Heart left ventricle (tissue), 16 donors: ENCODE measurements around the gene TMIGD1. TPM values are rescaled to one million over a fixed set of nuclear protein-coding genes. Genes with fewer than 3 reads are reported as not detected.

Experiments
- ATAC-seq, 4 donors: fragments of 200-7000 bp; cut with Tn5 transposase; one replicate each; pipeline ENCODE4 v1.9.1; 2020 to 2022; ENCODE audit warnings: moderate library complexity in 4 of 4, mild to moderate bottlenecking in 3 of 4, moderate number of reproducible peaks in 1 of 4
- DNase-seq, 5 donors: peaks; one replicate each; pipeline ENCODE4 v3.0.0-alpha.2; 2020
- H3K27ac ChIP-seq, 12 donors: fragments of 200-600 bp; sonication (generic) in 4 of 12; one replicate each; pipeline versions ENCODE4 v1.5.0 to v1.8.0; 2016 to 2022; ENCODE audit warnings: mild to moderate bottlenecking in 2 of 12
- H3K27me3 ChIP-seq, 9 donors: fragments of 200-600 bp; sonication (generic) in 2 of 9; one replicate each; pipeline versions ENCODE4 v1.5.1 to v1.8.0; 2016 to 2022; ENCODE audit warnings: mild to moderate bottlenecking in 3 of 9
- H3K36me3 ChIP-seq, 9 donors: fragments of 200-600 bp; sonication (generic) in 2 of 9; one replicate each; pipeline versions ENCODE4 v1.5.0 to v1.8.0; 2018 to 2022; ENCODE audit warnings: mild to moderate bottlenecking in 2 of 9
- H3K4me1 ChIP-seq, 12 donors: fragments of 200-600 bp; sonication (generic) in 4 of 12; one replicate each; pipeline versions ENCODE4 v1.5.0 to v1.8.0; 2016 to 2022; ENCODE audit warnings: mild to moderate bottlenecking in 3 of 12
- H3K4me3 ChIP-seq, 12 donors: fragments of 200-600 bp; sonication (generic) in 4 of 12; one replicate each; pipeline versions ENCODE4 v1.5.0 to v1.8.0; 2017 to 2022; ENCODE audit warnings: mild to moderate bottlenecking in 9 of 12, moderate library complexity in 4 of 12
- H3K9me3 ChIP-seq, 12 donors: fragments of 200-600 bp; sonication (generic) in 4 of 12; one replicate each; pipeline versions ENCODE4 v1.5.0 to v1.8.0; 2016 to 2022; ENCODE audit warnings: mild to moderate bottlenecking in 1 of 12
- POLR2A ChIP-seq, 2 donors: fragments of 450-650 bp; IDR thresholded peaks; one replicate each; pipeline ENCODE4 v1.6.1; 2017; ENCODE audit warnings: antibody characterized with exemption in 2 of 2, mild to moderate bottlenecking in 2 of 2, moderate library complexity in 2 of 2
- WGBS, 4 donors: extraction: QIAGEN DNeasy Blood & Tissue Kit in 2 of 4; methylation state at CpG; one replicate each; pipeline versions ENCODE4 v1.1.5 to v1.1.7; 2013 to 2018; 5-methylcytosine and 5-hydroxymethylcytosine counted together
- intact Hi-C, 10 donors: fragments of 100-400 bp; cut with DNase I; formaldehyde crosslinking; loops; one replicate each; pipeline versions ENCODE4 v1.11.1 to v1.14.2; 2022
- polyA plus RNA-seq, 2 donors: library from polyadenylated mRNA; stranded (reverse); fragments of 200-250 nt; gene quantifications; one replicate each; pipeline ENCODE4 v1.2.3, GENCODE V29; 2013
- total RNA-seq, 9 donors: library from RNA; depleted of rRNA in 2 of 9; stranded (reverse); fragments of >200 nt in 2 of 9; fragmentation: NEBNext Ultra II Directional in 3 of 9; extraction: Animal tissue kit (Norgen Biotek cat#: 25700) in 3 of 9; gene quantifications; one replicate each; pipeline versions ENCODE4 v1.1.0 to v1.2.4, GENCODE V29; 2016 to 2023
- TF ChIP-seq, protein P1 (sequence below), 12 donors: fragments of 200-600 bp; sonication (generic) in 4 of 12; IDR thresholded peaks; one replicate each; pipeline versions ENCODE4 v1.5.0 to v1.8.0; 2018 to 2022; ENCODE audit warnings: antibody characterized with exemption in 12 of 12, mild to moderate bottlenecking in 5 of 12
- donor health status: ischemic (EF 13 %, LVEDD 7.1; RV severe dilation, severe dysfunction).
- donor health status: healthy with polysubstance abuse.
- donor health status: DM: no; HTN: yes; CAD: no.
- donor health status: DM: no; HTN: no; CAD: no.
- donor health status: ischemic (EF 25% LVEDD 6.9; RV normal size, moderate dysfunction).
- donor health status: ischemic (EF 25% LVEDD 5.7; RV mildly dilated, moderate dysfunction).
- donor health status: healthy.
- donor health status: DM: yes; HTN: yes; CAD: no.
- donor health status: ischemic (EF 35%, LVEDD 5.7; RV mildly dilated, moderate dysfunction).
- donor health status: nonischemic (EF 11% LVEDD 7.7; RV severe dilation, severe dysfunction).
- donor health status: DM: yes; HTN: yes; CAD: no.
- donor health status: PGD.
- donor health status: ischemic (EF 29% LVEDD 5.4; RV normal size, mild dysfunction).
- donor health status: nonischemic (EF 23%, LVEDD 6.1; RV moderate dilation, normal function).

The TMIGD1 gene
- total and polyA plus RNA-seq, 11 donors, result not detected

DNA sequence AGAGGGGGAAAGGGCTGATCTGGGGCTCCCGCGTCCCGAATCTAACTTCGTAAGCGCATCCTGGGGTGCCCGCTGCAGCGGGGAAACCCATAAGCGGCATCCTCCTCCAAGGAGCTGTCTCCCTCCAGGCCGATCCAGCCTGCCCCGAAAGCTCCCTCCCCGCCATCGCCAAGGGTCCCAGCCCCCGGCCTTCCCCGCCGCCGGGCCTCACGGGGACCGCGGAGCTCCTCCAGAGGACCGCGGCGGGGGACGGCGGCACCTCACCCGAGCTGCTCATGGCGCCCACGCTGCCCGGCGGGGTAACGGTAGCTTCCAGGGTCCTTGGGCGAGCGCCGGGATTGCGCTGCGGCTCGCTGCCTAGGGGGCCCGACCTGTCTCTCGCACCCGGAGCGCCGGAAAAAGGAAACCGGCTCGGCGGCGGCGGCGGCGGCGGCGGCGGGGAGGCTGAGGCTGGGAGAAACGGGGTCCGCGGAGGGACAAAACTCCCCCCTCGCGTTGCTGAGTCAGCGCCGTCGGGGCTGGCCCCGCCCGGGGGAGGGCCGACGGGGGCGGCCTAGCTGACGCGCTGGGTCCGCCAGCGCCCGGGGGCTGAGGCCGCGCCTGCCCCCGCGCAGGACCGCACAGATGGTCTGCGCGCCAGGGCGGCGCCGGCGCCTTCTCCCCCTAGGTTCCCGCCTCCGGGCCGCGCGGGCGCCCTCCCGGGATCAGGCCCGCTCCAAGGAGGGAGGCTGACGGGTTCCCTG lies 42.1 kb downstream of the TMIGD1 start, which contains the start of gene BLMH:
TSS of gene BLMH (minus strand) at position 402 of the 743 bp plus-strand sequence. CDS start at position 277, 125 bp downstream.
- TF ChIP-seq, protein P1, sequence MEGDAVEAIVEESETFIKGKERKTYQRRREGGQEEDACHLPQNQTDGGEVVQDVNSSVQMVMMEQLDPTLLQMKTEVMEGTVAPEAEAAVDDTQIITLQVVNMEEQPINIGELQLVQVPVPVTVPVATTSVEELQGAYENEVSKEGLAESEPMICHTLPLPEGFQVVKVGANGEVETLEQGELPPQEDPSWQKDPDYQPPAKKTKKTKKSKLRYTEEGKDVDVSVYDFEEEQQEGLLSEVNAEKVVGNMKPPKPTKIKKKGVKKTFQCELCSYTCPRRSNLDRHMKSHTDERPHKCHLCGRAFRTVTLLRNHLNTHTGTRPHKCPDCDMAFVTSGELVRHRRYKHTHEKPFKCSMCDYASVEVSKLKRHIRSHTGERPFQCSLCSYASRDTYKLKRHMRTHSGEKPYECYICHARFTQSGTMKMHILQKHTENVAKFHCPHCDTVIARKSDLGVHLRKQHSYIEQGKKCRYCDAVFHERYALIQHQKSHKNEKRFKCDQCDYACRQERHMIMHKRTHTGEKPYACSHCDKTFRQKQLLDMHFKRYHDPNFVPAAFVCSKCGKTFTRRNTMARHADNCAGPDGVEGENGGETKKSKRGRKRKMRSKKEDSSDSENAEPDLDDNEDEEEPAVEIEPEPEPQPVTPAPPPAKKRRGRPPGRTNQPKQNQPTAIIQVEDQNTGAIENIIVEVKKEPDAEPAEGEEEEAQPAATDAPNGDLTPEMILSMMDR (IDR thresholded peaks at IDR 0.05), result no peak
- TF ChIP-seq POLR2A (IDR thresholded peaks at IDR 0.05), result peak in 1 of 2 donors; percentile 81
- H3K27me3 ChIP-seq, result no peaks in the 10 kb centered on the region
- ATAC-seq, result peak; percentile 86 to 99 (median 96)
- peaks cover 0 to 34% (median 22%) of the 10 kb centered on the region in 9 donors for H3K36me3 ChIP-seq
- peak within 1 kb of the TSS in 11 of 12 donors; percentile 56 to 85 (median 79) for H3K27ac ChIP-seq
- intact Hi-C loops, result no loop called here
- H3K9me3 ChIP-seq, result no peaks in the 10 kb centered on the region
- peak within 1 kb of the TSS; percentile 72 to 99 (median 90) for H3K4me3 ChIP-seq
- peak; percentile 87 to 91 (median 89) for DNase-seq
- WGBS, 4 donors, result 0 to 1% (median 0%) methylated on average over 3 to 89 of the region's 89 CpGs
- peaks cover 0 to 23% (median 10%) of the 10 kb centered on the region in 12 donors for H3K4me1 ChIP-seq

DNA sequence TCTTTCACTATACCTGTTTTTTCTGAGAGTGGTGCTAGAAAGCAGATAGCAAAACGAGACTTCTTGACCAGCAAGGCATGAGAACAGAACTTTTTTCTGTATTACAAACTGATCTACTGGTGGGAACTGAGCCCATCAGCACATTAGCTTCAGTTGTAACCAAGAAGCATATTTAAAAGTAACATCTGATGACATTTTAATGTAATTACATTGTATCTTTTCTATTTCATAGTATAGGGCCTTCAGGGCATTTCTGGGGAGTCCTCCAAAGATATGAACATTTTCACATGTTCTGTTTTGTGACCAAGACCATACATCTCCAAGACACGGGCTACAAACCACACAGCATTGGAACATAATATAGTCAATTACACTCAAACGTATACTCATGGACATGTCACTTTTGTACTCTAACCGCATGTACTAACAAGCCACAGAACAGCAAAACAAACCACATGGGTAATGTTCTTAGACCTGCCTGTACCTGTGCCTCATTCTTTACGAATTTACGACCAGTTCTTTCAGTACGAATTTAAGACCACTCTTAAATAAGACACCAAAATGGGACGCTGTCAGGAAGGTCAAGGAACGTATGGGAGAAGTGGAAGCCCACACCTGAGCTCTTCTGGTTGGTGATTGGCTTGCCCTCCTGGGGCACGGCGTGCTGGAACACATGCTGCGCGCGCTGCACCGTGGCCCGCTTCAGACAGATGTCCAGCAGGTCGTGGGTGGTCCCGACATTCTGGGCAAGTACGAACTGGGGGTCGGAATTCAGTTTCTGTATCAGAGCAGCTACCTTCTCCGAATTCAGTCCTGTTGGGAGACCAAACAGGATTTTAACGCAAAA lies 42.9 kb downstream of the TMIGD1 start:
- no peak for TF ChIP-seq POLR2A (IDR thresholded peaks at IDR 0.05)
- TF ChIP-seq, protein P1 (IDR thresholded peaks at IDR 0.05), result no peak
- ATAC-seq, result peak; percentile 23 to 68 (median 52)
- Histone ChIP-seq H3K27ac (peak overlapping the region in 9 of 12 donors; percentile 63 to 85 (median 81)), H3K36me3 (peaks cover 0 to 42% (median 30%) of the 10 kb centered on the region in 9 donors), H3K9me3 (no peaks in the 10 kb centered on the region), H3K4me1 (peaks cover 0 to 23% (median 10%) of the 10 kb centered on the region in 12 donors), H3K27me3 (no peaks in the 10 kb centered on the region), H3K4me3 (peak overlapping the region; percentile 72 to 99 (median 90))
- intact Hi-C loops, result no loop called here
- WGBS, 4 donors, result 5 to 12% (median 5%) methylated on average over 11 to 22 of the region's 22 CpGs
- peak in 4 of 5 donors; percentile 12 to 52 (median 34) for DNase-seq

DNA sequence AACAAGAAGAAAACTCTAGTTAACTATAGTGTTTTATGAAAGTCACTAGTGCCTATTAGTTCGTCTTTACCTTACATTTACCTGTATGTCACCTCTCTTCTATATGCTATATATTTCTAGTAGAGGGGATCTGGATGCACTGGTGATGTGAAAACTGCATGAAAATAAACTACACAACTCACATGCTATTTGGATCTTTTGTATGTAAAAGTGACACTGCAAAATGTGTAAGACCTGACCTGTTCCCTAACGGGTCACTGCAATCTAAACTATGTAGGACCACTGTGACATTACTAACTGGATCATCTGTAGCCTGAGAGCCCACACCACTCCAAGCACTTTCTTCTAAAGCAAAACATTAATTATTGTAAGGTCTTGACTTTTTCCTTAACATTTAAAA lies 43.8 kb downstream of the TMIGD1 start:
- H3K36me3 ChIP-seq, result peaks cover 0 to 50% (median 38%) of the 10 kb centered on the region in 9 donors
- TF ChIP-seq, protein P1 (IDR thresholded peaks at IDR 0.05), result no peak
- no peak for TF ChIP-seq POLR2A (IDR thresholded peaks at IDR 0.05)

More for the DNA sequence above, 43.8 kb downstream of the TMIGD1 start:
- no peaks in the 10 kb centered on the region for H3K27me3 ChIP-seq
- DNase-seq (no peak), ATAC-seq (no peak)
- H3K4me1 ChIP-seq, result peaks cover 0 to 23% (median 10%) of the 10 kb centered on the region in 12 donors
- intact Hi-C loops, result no loop called here
- peak overlapping the region in 3 of 12 donors; percentile 72 to 89 (median 76) for H3K4me3 ChIP-seq
- 83 to 91% (median 88%) methylated on average over 2 of the region's 2 CpGs for WGBS, 4 donors
- H3K27ac ChIP-seq, result no peak overlapping the region
- H3K9me3 ChIP-seq, result no peaks in the 10 kb centered on the region
